Measurements from ENCODE around the gene CD2BP2. TPM values are rescaled to one million over a fixed set of nuclear protein-coding genes. Genes with fewer than 3 reads are reported as not detected.

CD2BP2 gene
- total and polyA plus RNA-seq, 2 of the 13 experiments (the other 11 are each of a cell fraction or from before 2014, with no cell fraction given) = 24.9 to 54.6 TPM

GRCh38 chr16:30335598-30336474, 19.3 kb downstream of the CD2BP2 start (continued):
- TF ChIP-seq, protein P1, sequence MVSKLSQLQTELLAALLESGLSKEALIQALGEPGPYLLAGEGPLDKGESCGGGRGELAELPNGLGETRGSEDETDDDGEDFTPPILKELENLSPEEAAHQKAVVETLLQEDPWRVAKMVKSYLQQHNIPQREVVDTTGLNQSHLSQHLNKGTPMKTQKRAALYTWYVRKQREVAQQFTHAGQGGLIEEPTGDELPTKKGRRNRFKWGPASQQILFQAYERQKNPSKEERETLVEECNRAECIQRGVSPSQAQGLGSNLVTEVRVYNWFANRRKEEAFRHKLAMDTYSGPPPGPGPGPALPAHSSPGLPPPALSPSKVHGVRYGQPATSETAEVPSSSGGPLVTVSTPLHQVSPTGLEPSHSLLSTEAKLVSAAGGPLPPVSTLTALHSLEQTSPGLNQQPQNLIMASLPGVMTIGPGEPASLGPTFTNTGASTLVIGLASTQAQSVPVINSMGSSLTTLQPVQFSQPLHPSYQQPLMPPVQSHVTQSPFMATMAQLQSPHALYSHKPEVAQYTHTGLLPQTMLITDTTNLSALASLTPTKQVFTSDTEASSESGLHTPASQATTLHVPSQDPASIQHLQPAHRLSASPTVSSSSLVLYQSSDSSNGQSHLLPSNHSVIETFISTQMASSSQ (IDR thresholded peaks at IDR 0.05; ENCODE audit: low read depth) = peak; percentile 92
- TF ChIP-seq, protein P1 (CRISPR knock-in tag; IDR thresholded peaks at IDR 0.05; ENCODE audit: borderline replicate concordance) = peak; percentile 96; the same call in 1 of the 2 replicates
- TF ChIP-seq MAFK (conservative IDR thresholded peaks at IDR 0.05 in 1 of 2, IDR thresholded peaks at IDR 0.05 in 1 of 2; ENCODE audit: low read length in 2 of 2) (no peak), ZSCAN21 (CRISPR knock-in tag; IDR thresholded peaks at IDR 0.05; ENCODE audit: borderline replicate concordance) (peak; percentile 17; the same call in 1 of the 2 replicates), NCOA5 (CRISPR knock-in tag; IDR thresholded peaks at IDR 0.05) (no peak), STAG1 (CRISPR knock-in tag; IDR thresholded peaks at IDR 0.05) (peak; percentile 41), SIN3A (IDR thresholded peaks at IDR 0.05; ENCODE audit: borderline replicate concordance, low read depth, low read length) (peak; percentile 92), ZSCAN20 (CRISPR knock-in tag; IDR thresholded peaks at IDR 0.05; ENCODE audit: borderline replicate concordance) (peak; percentile 24; the same call in 1 of the 2 replicates), CBX2 (IDR thresholded peaks at IDR 0.05; ENCODE audit: low read depth, low read length) (no peak), CBX2 (CRISPR knock-in tag; IDR thresholded peaks at IDR 0.05; ENCODE audit: low read depth) (no peak), CC2D1A (CRISPR knock-in tag; IDR thresholded peaks at IDR 0.05) (no peak), ARID2 (CRISPR knock-in tag; IDR thresholded peaks at IDR 0.05; ENCODE audit: borderline replicate concordance) (peak; percentile 92; the same call in 1 of the 2 replicates), THYN1 (CRISPR knock-in tag; IDR thresholded peaks at IDR 0.05; ENCODE audit: borderline replicate concordance, low read depth) (no peak; the same call in 1 of the 2 replicates)
- TF ChIP-seq, protein P2, sequence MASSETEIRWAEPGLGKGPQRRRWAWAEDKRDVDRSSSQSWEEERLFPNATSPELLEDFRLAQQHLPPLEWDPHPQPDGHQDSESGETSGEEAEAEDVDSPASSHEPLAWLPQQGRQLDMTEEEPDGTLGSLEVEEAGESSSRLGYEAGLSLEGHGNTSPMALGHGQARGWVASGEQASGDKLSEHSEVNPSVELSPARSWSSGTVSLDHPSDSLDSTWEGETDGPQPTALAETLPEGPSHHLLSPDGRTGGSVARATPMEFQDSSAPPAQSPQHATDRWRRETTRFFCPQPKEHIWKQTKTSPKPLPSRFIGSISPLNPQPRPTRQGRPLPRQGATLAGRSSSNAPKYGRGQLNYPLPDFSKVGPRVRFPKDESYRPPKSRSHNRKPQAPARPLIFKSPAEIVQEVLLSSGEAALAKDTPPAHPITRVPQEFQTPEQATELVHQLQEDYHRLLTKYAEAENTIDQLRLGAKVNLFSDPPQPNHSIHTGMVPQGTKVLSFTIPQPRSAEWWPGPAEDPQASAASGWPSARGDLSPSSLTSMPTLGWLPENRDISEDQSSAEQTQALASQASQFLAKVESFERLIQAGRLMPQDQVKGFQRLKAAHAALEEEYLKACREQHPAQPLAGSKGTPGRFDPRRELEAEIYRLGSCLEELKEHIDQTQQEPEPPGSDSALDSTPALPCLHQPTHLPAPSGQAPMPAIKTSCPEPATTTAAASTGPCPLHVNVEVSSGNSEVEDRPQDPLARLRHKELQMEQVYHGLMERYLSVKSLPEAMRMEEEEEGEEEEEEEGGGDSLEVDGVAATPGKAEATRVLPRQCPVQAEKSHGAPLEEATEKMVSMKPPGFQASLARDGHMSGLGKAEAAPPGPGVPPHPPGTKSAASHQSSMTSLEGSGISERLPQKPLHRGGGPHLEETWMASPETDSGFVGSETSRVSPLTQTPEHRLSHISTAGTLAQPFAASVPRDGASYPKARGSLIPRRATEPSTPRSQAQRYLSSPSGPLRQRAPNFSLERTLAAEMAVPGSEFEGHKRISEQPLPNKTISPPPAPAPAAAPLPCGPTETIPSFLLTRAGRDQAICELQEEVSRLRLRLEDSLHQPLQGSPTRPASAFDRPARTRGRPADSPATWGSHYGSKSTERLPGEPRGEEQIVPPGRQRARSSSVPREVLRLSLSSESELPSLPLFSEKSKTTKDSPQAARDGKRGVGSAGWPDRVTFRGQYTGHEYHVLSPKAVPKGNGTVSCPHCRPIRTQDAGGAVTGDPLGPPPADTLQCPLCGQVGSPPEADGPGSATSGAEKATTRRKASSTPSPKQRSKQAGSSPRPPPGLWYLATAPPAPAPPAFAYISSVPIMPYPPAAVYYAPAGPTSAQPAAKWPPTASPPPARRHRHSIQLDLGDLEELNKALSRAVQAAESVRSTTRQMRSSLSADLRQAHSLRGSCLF (CRISPR knock-in tag; IDR thresholded peaks at IDR 0.05; ENCODE audit: borderline replicate concordance) = no peak
- TF ChIP-seq, protein P3, sequence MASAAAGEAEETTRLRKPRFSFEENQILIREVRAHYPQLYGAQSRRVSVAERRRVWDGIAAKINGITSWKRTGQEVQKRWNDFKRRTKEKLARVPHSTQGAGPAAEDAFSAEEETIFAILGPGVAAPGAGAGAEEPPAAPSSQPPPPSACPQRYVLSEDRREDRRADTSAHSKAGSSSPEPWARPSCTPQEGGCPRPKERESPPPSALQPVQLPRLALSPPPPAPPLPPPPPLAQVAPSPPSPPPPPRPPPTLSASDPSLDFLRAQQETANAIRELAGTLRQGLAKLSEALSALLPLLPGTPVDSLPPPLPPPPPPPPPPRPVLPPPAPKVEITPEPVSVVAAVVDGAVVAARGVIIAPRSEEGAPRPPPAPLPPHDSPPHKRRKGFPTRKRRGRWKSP (CRISPR knock-in tag; IDR thresholded peaks at IDR 0.05) = peak; percentile 75
- TF ChIP-seq, protein P4, sequence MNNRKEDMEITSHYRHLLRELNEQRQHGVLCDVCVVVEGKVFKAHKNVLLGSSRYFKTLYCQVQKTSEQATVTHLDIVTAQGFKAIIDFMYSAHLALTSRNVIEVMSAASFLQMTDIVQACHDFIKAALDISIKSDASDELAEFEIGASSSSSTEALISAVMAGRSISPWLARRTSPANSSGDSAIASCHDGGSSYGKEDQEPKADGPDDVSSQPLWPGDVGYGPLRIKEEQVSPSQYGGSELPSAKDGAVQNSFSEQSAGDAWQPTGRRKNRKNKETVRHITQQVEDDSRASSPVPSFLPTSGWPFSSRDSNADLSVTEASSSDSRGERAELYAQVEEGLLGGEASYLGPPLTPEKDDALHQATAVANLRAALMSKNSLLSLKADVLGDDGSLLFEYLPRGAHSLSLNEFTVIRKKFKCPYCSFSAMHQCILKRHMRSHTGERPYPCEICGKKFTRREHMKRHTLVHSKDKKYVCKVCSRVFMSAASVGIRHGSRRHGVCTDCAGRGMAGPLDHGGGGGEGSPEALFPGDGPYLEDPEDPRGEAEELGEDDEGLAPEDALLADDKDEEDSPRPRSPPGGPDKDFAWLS (CRISPR knock-in tag; IDR thresholded peaks at IDR 0.05; ENCODE audit: borderline replicate concordance) = no peak
